A673 (cell line): Measurements from ENCODE around the gene SETD4. TPM values are rescaled to one million over a fixed set of nuclear protein-coding genes. Genes with fewer than 3 reads are reported as not detected.

Source experiments
- BruUV-seq: library from RNA; stranded (reverse); fragments of 400-500 nt; replicated peaks from 2 replicates; lab custom pipeline; 2021; lab: Mats Ljungman, UMichigan
- CTCF ChIA-PET: fragments of 300-600 bp; sonication (Branson Sonifier 250); formaldehyde crosslinking; loops from one replicate; lab custom pipeline; 2022; ENCODE audit warnings: antibody characterized with exemption; lab: Charles Lee
- POLR2A ChIA-PET: fragments of 300-600 bp; sonication (Branson Sonifier 250); formaldehyde crosslinking; loops from one replicate; lab custom pipeline; 2022; ENCODE audit warnings: antibody characterized with exemption; ENCODE audit not compliant: low non-redundant PET; lab: Charles Lee
- DNase-seq: peaks from one replicate; pipeline ENCODE4 v3.0.0-alpha.2; 2015; ENCODE audit warnings: low spot score
- H3K27ac ChIP-seq: fragments of 200-600 bp; sonication (generic); 2 replicates; pipeline ENCODE4 v1.5.1; 2016; ENCODE audit warnings: mixed run types, low read depth, mild to moderate bottlenecking, mixed read lengths, antibody characterized with exemption, low read length; ENCODE audit not compliant: poor library complexity, severe bottlenecking
- H3K27me3 ChIP-seq: fragments of 200-600 bp; sonication (generic); replicated peaks from 2 replicates; pipeline ENCODE4 v1.6.1; 2017; ENCODE audit warnings: mixed run types, low read depth, mild to moderate bottlenecking, mixed read lengths, antibody characterized with exemption, low read length; ENCODE audit not compliant: insufficient read depth, poor library complexity
- H3K36me3 ChIP-seq: fragments of 200-600 bp; sonication (generic); 2 replicates; pipeline ENCODE4 v1.6.1; 2016; ENCODE audit warnings: mixed run types, mild to moderate bottlenecking, mixed read lengths, antibody characterized with exemption, low read length; ENCODE audit not compliant: insufficient read depth, poor library complexity, severe bottlenecking
- H3K4me1 ChIP-seq: fragments of 200-600 bp; sonication (generic); 2 replicates; pipeline ENCODE4 v1.6.1; 2017; ENCODE audit warnings: mixed run types, mild to moderate bottlenecking, mixed read lengths, antibody characterized with exemption, low read length; ENCODE audit not compliant: insufficient read depth, poor library complexity, severe bottlenecking
- H3K4me3 ChIP-seq: fragments of 200-600 bp; sonication (generic); 2 replicates; pipeline ENCODE4 v1.5.1; 2016; ENCODE audit warnings: low read depth, mixed run types, mild to moderate bottlenecking, mixed read lengths, low read length; ENCODE audit not compliant: poor library complexity, severe bottlenecking
- H3K9me3 ChIP-seq: fragments of 200-600 bp; sonication (generic); 2 replicates; pipeline ENCODE4 v1.6.1; 2016; ENCODE audit warnings: mixed run types, low read depth, mild to moderate bottlenecking, mixed read lengths, antibody characterized with exemption, low read length; ENCODE audit not compliant: poor library complexity, severe bottlenecking
- CTCF ChIP-seq: fragments of 300-800, 200-600 bp; sonication (generic); conservative IDR thresholded peaks from 2 replicates; pipeline ENCODE4 v1.5.1; 2017; ENCODE audit warnings: low read depth, mild to moderate bottlenecking, antibody characterized with exemption, low read length, moderate library complexity, mixed read lengths
- EZH2 ChIP-seq: fragments of 200-600 bp; sonication (generic); IDR thresholded peaks from 2 replicates; pipeline ENCODE4 v1.6.1; 2017; ENCODE audit warnings: borderline replicate concordance, low read depth, mild to moderate bottlenecking, mixed read lengths, antibody characterized with exemption, low read length; ENCODE audit not compliant: poor library complexity, severe bottlenecking
- intact Hi-C: fragments of 100-400 bp; cut with micrococcal nuclease; formaldehyde crosslinking; loops from one replicate; pipeline ENCODE4 v1.10.0; 2022; ENCODE audit not compliant: unreplicated experiment
- total RNA-seq: library from RNA; stranded (reverse); gene quantifications from 2 replicates; pipeline ENCODE4 v1.2.3, GENCODE V29; 2021

SETD4 gene
- total RNA-seq, 1 experiment from 2014 or later: 29.3 TPM

GRCh38 chr21:36069713-36070583 is 9.6 kb upstream of the SETD4 start, which contains the start of gene CBR1:
TSS of gene CBR1 (plus strand) at chr21:36070024. CDS start at chr21:36070116, 92 bp downstream.
- Histone ChIP-seq H3K4me1 (peaks cover 13% of the 10 kb centered on the region), H3K27ac (peak within 1 kb of the TSS; percentile 57), H3K36me3 (peaks cover 16% of the 10 kb centered on the region), H3K27me3 (no peaks in the 10 kb centered on the region), H3K9me3 (peaks cover 19% of the 10 kb centered on the region), H3K4me3 (peak within 1 kb of the TSS; percentile 71)
- intact Hi-C loops: no loop called here
- no TSS peak for BruUV-seq
- DNase-seq: peak; percentile 95
- CTCF ChIA-PET: interaction anchor here (0.7 kb wide), 1 partner anchor 1944 kb away, joined by 3 read pairs; no protein-coding TSS in a partner anchor
- no peak for TF ChIP-seq CTCF
- no peak for TF ChIP-seq EZH2
- POLR2A ChIA-PET: interaction anchor here (0.6 kb wide), 1 partner anchor 250 kb away, joined by 4 read pairs; the partner anchor contains the start of gene MORC3

DNA sequence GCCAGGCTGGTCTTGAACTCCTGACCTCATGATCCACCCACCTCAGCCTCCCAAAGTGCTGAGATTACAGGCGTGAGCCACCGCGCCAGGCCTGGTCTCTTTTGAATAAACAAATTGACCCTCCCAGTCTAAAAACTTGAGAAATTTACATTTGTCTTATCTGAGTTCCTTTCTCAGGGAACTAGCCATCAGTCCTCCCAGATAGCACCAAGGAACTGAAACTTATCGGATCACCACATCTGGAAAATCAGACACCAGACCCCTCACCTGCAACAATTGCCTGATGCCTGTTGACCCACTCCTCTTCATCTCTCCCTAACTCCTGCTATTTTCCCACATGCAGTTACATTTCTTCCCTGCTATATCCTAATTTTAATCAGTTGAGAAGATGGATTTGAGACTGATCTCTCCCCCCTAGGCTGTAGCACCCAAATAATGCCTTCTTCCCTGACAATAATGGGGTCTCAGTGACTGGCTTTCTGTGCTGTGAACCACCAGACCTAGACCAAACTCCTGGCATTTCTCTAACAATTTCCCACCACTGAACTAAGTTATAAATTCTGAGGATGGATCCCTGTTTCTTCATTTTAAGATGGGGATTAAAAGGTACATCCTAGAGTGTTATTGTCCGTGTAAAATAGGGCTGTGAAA is 8.5 kb upstream of the SETD4 start:
- Histone ChIP-seq H3K9me3 (peaks cover 19% of the 10 kb centered on the region), H3K4me1 (peaks cover 13% of the 10 kb centered on the region), H3K27me3 (no peaks in the 10 kb centered on the region), H3K36me3 (peaks cover 16% of the 10 kb centered on the region), H3K27ac (peak overlapping the region; percentile 57), H3K4me3 (no peak overlapping the region)
- intact Hi-C loops: no loop called here
- ChIA-PET CTCF (no interaction called here), POLR2A (no interaction called here)
- DNase-seq: no peak
- BruUV-seq: no TSS peak
- TF ChIP-seq EZH2: no peak
- TF ChIP-seq CTCF: no peak

GRCh38 chr21:36065497-36066036 is 5.2 kb upstream of the SETD4 start:
- BruUV-seq: no TSS peak
- peaks cover 19% of the 10 kb centered on the region for H3K9me3 ChIP-seq
- no peak for TF ChIP-seq CTCF
- ChIA-PET CTCF (no interaction called here), POLR2A (no interaction called here)
- H3K27me3 ChIP-seq: no peaks in the 10 kb centered on the region
- H3K4me1 ChIP-seq: peaks cover 2% of the 10 kb centered on the region
- no peak overlapping the region for H3K27ac ChIP-seq
- DNase-seq: peak; percentile 68
- no peak overlapping the region for H3K4me3 ChIP-seq
- intact Hi-C loops: no loop called here
- H3K36me3 ChIP-seq: no peaks in the 10 kb centered on the region
